Fibroblast of mammary gland (primary cell): ENCODE results near the gene MSMO1.

Experiments
- DNase-seq: peaks from one replicate; pipeline ENCODE4 v3.0.0-alpha.2; 2010; ENCODE audit warnings: low read depth
- H3K4me3 ChIP-seq: 2 replicates; pipeline ENCODE4 v1.5.1; 2011; ENCODE audit warnings: low read depth, mild to moderate bottlenecking, low read length, moderate library complexity; ENCODE audit not compliant: control insufficient read depth
- TF ChIP-seq, protein P1 (sequence below): conservative IDR thresholded peaks from 2 replicates; pipeline ENCODE4 v1.5.1; 2011; ENCODE audit warnings: low read depth, low read length, inconsistent platforms; ENCODE audit not compliant: control insufficient read depth, insufficient read depth

Gene MSMO1

DNA sequence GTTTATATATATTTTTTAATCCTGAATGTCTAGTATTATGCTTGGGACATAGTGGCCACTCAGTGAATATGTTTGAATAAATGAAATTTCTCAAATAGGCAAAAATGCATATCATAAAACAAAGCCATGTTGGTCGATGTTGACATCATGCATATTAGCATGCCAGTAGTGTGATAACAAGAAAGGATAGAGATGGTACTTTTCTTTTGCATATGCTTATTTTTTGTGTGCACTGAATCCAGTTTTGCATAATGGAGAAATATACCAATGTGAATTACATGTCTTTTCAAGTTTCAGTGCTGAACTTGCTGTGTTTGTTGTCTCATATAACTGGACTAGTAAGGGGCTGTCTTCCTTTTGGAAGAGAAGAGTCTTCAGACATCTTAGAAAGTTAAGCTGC, 58.9 kb downstream of the MSMO1 start:
- no peak overlapping the region for H3K4me3 ChIP-seq
- TF ChIP-seq, protein P1, sequence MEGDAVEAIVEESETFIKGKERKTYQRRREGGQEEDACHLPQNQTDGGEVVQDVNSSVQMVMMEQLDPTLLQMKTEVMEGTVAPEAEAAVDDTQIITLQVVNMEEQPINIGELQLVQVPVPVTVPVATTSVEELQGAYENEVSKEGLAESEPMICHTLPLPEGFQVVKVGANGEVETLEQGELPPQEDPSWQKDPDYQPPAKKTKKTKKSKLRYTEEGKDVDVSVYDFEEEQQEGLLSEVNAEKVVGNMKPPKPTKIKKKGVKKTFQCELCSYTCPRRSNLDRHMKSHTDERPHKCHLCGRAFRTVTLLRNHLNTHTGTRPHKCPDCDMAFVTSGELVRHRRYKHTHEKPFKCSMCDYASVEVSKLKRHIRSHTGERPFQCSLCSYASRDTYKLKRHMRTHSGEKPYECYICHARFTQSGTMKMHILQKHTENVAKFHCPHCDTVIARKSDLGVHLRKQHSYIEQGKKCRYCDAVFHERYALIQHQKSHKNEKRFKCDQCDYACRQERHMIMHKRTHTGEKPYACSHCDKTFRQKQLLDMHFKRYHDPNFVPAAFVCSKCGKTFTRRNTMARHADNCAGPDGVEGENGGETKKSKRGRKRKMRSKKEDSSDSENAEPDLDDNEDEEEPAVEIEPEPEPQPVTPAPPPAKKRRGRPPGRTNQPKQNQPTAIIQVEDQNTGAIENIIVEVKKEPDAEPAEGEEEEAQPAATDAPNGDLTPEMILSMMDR = no peak
- DNase-seq = no peak

GRCh38 chr4:165388756-165389155, 61.3 kb downstream of the MSMO1 start:
- TF ChIP-seq, protein P1 = no peak
- DNase-seq = no peak

More at GRCh38 chr4:165388756-165389155, 61.3 kb downstream of the MSMO1 start:
- H3K4me3 ChIP-seq = no peak overlapping the region
